ENCODE measurements around the gene TNNC1.

Gene TNNC1

DNA sequence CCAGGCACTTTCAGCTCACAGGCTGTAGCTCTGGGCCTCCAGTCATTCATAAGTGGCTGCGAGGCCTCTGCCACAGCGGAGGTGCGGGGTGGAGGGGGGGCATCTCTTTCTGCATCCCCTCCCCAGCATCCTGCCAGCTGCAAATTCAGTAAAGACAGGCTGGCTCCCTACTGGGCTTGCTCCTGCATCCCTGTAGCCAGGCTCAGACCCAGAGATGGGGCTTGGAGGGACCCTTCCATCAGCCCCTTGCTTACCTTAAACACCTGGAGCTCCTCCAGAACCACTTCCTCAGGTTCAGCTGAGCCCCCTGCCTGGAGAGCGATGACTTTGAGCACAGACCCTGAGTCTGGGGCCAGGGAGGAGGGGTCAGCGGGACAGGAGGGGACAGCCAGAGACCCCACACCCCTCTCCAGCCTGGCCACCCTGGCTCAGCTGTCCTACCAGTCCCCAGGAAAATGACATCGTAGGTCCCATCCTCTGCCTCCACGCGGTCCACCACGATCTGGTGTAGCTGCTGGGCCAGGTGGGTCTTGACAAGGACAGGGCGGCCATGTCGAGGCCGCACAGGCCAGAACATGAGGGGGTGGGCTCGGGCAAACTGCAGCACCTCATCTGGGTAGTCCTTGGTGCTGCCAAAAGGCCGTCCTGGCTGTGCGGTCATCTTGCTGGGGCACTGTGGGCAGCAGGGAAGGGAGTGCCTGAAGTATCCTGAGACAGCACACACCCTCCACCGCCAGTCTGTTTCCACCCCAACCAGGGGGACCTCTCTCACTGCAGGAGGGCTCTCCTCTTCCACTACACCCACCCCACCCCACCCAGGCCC is 14.2 kb downstream of the TNNC1 start:
- FAIRE-seq (no peak), DNase-seq (ENCODE audit: insufficient read length, low spot score) (no peak)
- no peak for TF ChIP-seq POLR2A (IDR thresholded peaks at IDR 0.05; ENCODE audit: low read depth, low read length)

DNA sequence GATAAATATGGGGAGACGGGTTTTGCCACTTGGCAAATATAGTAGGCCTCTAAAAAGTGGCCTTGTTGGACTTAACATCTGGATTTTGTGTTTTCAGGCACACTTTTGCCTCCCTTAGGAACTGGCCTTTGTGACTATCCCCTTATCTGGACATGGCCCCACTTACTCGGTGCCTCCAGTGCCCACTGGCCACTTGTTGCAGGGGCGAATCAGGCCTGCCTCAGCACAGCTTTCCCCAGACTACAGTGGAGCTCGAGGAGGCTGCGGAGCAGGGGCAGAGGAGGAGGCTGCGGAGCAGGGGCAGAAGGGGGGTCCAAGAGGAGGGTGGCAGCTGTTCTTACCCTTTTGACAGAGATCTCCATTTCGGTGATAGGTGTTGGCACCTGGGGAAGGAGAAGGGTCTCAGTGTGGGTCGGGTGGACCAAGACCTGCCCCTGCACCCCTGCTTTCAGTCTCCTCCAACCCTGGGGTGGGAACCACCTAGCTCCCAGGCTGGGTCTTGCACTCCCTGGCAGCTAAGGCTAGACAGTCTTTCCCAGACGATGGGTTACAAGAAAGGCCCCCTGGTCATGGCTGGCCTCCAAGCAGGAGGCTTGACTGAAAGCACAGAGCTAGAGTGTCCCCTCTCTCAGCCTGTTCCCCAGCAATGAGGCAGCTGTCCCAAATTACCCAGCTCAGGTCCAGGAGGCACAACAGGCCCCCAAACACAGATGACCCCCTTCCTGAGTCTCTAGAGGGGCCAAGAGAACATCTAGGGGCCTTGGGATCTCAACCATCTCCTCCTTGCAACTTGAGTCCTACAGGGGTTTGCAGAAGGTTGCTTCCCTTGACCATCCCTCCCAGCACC is 15.0 kb downstream of the TNNC1 start:
- TF ChIP-seq POLR2A (IDR thresholded peaks at IDR 0.05; ENCODE audit: low read depth, low read length), result no peak
- FAIRE-seq, result no peak
- no peak for DNase-seq (ENCODE audit: insufficient read length, low spot score)

DNA sequence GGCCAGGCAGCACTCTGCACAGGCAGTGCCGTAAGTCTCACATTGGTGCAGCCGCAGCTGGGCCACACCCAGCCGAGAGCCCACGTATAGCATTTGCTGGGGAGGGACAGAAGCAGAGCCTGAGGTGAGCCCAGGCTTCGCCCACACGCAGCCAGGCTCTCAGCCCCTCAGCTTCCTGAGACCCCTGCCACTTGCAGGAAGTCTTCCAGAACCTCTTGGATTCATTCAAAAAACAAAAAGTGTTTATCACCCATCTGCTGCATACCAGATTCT is 15.8 kb downstream of the TNNC1 start:
- no peak for TF ChIP-seq POLR2A (IDR thresholded peaks at IDR 0.05; ENCODE audit: low read depth, low read length)
- DNase-seq (ENCODE audit: insufficient read length, low spot score), result no peak
- FAIRE-seq, result no peak

DNA sequence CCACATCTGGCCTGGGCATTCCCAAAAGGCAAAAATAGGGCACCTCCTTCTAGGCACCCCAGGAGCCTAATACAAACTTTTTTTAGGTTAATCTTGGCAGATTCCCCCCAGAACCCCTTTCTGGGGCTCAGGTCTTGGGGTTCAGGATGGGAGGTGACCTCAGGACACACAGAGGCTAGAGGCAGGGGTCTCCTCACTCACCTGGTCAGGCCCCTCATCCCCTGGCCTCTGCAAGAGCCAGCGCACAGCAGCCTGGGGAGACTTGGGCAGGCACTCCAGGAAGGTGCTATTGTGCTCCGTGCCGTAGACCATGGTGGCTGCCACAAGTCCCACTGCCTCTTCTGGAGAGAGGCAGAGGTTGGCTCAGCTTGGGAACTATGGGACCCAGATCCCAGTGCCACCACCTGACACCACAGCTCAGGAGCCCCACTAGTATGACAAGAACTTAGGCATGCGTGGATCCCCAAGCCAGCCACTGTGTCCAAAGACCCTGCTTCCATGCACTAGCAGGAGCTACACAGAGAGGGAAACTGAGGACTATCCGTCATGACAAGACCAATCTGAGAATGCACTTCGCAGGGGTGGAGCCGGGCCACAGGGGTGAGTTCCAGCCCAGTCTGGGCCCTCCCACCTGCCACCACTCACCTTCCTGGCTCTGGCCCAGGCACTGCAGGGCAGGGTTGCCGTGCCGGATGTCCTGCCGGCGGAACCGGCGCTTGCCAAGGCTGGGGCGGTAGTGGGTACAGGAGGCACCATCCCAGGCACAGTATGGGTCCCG is 16.3 kb downstream of the TNNC1 start:
- TF ChIP-seq POLR2A (IDR thresholded peaks at IDR 0.05; ENCODE audit: low read depth, low read length), result no peak
- FAIRE-seq (no peak), DNase-seq (ENCODE audit: insufficient read length, low spot score) (no peak)

DNA sequence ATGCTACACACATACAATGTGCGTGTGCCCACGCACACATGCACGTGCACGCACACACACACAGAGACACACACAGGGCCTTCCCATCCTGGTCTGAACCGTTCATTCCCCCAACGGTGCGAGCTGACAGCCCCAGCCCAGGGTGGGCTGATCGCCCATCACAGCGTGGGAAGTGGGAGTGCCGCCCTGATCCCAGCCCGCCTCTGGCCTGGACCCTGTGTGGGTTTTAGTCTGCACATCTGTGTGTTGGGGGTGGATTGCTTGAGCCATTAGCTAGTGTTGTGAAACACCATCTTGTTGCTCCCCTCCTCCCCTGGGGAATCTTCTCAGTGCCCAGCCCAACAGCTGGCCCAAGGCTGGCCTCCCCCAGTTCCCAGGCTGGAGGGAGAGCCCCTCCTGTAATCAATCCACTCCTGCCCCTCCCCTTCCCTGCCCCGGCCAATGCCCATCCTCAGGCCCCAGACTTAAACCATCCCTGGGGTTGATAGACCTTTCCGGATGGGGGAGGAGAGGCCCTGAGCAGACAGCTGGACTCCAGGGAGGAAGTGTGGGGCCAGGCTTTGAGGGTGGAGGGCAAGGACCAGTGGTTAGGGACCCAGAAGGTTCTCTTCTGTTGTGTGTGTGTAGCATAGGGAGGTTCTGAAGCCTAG is 17.2 kb downstream of the TNNC1 start:
- no peak for DNase-seq (ENCODE audit: insufficient read length, low spot score)
- TF ChIP-seq POLR2A (IDR thresholded peaks at IDR 0.05; ENCODE audit: low read depth, low read length), result no peak
- FAIRE-seq, result no peak

DNA sequence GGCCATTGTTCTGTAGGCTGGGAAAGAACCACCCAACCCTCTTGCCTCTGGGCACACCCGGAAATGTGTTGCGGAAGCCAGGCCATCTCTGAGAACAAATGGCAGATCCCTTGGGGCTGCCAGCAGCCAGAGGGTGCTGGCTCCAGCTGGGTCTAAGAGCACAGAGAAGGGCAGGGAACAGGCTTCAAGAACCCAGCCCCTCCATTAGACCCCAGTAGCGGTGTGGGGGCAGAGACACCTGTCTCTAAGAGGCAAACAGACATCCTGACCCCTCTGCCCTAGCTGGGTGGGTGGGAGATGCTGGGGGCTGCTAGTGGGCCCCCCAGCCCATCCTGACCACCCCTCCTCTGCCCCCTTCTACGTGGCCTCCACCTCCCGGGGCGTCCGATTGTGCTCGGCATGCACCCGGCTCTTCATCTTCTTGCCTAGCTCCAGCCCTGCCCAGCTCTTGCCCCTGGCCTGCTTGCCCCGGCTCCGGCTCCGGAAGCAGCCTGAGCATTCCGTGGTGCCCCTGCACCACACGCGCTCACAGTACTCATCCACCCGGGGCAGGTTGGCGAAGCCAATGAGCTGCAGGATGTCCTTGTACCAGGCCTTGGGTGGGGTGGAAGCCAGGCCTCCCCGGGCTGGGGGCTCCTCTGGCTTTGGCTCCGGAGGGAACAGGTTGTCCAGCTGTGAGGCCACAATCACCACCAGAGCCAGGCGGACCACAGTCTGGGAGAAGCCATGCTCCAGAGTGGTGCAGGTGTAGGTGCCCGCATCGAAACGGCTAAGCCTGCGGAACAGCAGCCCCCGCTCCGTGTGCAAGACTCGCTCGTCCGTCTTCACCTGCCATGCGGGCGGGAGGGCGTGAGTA is 18.4 kb downstream of the TNNC1 start:
- no peak for TF ChIP-seq POLR2A (IDR thresholded peaks at IDR 0.05; ENCODE audit: low read depth, low read length)
- DNase-seq (ENCODE audit: insufficient read length, low spot score) (no peak), FAIRE-seq (no peak)

DNA sequence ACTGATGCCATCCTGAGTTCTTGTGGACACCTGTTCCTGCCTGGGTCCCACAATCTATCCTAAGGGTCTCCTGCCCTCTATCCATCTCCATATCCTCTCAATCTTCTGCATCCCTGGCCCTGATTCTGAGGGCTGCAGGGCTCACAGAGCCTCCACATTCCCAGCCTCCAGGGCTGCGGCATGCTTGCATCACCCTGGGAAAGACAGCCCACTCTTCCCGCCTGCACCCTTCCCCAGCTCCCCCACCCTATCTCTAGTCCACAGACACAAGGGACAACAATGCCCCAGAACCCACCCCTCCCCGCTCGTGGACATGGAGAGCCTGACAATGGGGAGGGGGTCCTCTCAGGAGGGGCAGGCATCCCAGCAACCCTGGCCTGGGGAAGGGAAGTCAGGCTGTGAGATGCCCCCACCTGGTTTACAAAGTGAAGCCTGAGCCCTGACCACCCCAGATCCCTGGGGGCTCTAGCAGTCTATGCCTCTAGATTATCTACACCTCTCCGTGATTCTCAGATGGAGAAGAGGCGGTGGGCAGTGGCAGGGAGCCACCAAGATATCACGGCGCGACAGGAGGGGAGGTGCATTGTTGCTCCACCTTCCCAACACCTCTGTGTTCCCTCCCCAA is 19.2 kb downstream of the TNNC1 start:
- no peak for TF ChIP-seq POLR2A (IDR thresholded peaks at IDR 0.05; ENCODE audit: low read depth, low read length)
- FAIRE-seq (no peak), DNase-seq (ENCODE audit: insufficient read length, low spot score) (no peak)

DNA sequence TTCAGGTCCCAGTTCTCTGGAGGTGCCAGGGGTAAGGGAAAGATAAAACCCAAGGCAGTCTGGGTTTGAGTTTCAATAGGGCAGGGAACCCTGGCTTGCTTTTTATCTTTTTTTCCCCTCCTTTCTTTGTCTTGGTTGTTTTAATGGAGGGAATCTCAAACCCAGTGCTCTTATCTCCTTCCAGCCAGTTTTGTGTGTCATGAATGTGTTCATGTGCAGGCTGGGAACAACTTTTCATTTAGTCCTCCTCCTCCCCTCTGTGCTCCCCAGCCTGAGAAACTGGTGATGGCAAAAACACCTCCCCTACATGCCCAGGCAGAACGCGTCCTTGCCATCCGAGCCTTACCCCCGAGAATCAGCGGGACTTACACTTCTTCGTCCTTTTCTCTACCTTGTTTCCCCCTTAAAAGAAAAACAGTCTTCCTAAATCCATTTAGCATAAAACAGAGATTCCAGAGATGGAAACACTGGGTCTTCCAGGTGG is 19.8 kb downstream of the TNNC1 start:
- FAIRE-seq (no peak), DNase-seq (ENCODE audit: insufficient read length, low spot score) (no peak)
- no peak for TF ChIP-seq POLR2A (IDR thresholded peaks at IDR 0.05; ENCODE audit: low read depth, low read length)

DNA sequence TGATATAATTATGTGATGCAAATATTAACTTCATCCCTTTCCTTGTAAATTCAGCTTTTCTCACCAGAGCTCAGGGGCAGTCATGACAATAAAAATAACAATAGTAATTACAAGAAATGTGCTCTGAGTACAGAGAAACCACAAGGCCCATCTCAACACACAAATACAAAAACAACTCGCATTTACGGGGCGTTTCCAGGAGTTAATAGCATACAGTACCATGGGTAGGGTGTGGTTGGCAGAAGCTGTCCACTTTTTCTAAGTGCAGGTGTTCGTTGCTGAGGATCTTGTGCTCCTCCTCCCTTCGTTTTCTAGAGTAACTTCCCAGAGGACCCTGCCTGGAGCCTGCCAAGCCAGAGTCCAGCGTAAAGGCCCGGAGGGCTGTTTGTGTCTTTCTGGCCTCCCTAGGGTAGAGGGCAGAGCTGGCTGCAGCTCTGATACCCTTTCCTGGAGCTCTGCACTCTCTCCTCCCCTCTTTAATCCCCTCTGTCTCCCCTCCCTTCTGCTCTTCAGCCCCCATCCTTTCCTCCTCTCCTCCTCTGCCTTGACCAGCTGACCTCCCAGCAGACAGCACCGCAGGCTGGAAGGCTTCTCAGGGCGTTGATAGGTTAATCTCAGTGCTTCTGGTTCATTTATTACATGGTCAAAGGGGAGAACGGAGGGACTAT is 20.4 kb downstream of the TNNC1 start:
- no peak for FAIRE-seq
- no peak for DNase-seq (ENCODE audit: insufficient read length, low spot score)
- TF ChIP-seq POLR2A (IDR thresholded peaks at IDR 0.05; ENCODE audit: low read depth, low read length), result no peak

DNA sequence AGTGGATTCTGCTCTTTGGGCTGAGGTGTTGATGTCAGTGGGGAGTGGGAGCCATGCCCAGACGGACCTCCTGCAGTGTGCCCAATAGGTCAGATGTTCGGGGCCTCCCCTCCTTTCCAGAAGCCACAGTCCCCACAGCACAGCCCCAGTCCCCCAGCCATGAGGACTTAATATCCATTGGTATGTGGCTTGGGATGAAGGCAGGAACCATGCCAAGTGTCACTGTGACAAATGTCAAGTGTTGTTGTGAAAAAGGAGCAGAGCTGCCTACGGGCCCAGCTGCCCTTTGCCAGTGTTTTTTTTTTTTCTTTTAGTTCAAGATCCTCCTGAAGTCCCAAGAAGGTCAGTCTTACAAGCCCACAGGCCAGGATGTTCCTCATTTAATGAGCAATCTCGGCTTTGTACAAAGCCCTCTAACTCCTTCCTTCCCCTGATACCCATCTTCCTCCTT is 21.1 kb downstream of the TNNC1 start:
- DNase-seq (ENCODE audit: insufficient read length, low spot score), result no peak
- no peak for TF ChIP-seq POLR2A (IDR thresholded peaks at IDR 0.05; ENCODE audit: low read depth, low read length)
- no peak for FAIRE-seq

DNA sequence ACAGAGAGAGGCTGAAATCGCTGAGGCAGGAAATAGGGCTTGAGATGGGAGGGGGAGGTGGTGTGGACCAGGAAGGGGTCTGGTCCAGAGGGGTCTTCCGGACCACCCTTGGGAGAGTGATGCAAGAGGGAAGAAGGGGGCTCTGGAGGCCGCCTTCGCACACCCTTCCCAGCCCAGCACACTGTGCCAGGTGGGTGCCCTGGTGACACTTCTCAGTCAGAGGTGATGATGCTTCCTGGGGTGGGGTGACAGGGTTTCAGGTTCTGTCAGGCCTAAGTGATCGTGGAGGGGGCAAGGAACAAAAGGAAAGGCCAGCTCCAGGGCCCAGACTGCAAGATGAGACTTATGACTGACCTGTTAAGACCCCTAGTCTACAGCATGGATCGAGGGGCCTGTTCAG is 21.6 kb downstream of the TNNC1 start:
- FAIRE-seq (no peak), DNase-seq (ENCODE audit: insufficient read length, low spot score) (no peak)
- no peak for TF ChIP-seq POLR2A (IDR thresholded peaks at IDR 0.05; ENCODE audit: low read depth, low read length)
